GM18858 (cell line): ENCODE measurements around the gene MEAK7.

Experiments
- ATAC-seq: cut with Tn5 transposase; IDR thresholded peaks from one replicate; pipeline ENCODE4 v1.9.1; 2021; ENCODE audit not compliant: unreplicated experiment

The MEAK7 gene

GRCh38 chr16:84467709-84468108 lies 36.8 kb downstream of the MEAK7 start:
- no peak for ATAC-seq

- no peak for ATAC-seq
These were observed 37.2 kb downstream of the MEAK7 start for GRCh38 chr16:84467256-84467655.

DNA sequence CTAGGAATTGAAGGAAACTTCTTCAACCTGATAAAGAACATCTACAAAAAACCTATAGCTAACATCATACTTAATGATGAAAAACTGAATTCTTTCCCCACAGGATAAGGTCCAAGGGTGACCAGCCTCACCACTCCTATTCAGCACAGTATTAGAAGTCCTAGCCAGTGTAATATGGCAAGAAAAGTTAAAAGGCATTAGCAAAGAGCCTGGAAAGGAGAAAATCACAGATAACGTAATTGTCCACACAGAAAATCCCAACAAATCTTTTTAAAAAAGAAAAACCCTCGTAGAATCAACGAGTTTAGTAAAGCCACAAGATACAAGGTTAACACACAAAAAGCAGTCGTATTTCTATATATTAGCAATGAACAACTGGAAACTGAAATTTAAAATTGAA lies 37.8 kb downstream of the MEAK7 start:
- no peak for ATAC-seq

GRCh38 chr16:84465154-84465553 lies 39.3 kb downstream of the MEAK7 start:
- ATAC-seq = no peak

GRCh38 chr16:84464116-84464515 lies 40.3 kb downstream of the MEAK7 start:
- ATAC-seq = no peak

GRCh38 chr16:84463221-84463620 lies 41.2 kb downstream of the MEAK7 start:
- no peak for ATAC-seq

GRCh38 chr16:84462296-84463210 lies 41.9 kb downstream of the MEAK7 start:
- ATAC-seq = no peak

GRCh38 chr16:84461413-84462295 lies 42.8 kb downstream of the MEAK7 start:
- ATAC-seq = no peak

- ATAC-seq = no peak
These were observed 43.4 kb downstream of the MEAK7 start for GRCh38 chr16:84461029-84461412.

DNA sequence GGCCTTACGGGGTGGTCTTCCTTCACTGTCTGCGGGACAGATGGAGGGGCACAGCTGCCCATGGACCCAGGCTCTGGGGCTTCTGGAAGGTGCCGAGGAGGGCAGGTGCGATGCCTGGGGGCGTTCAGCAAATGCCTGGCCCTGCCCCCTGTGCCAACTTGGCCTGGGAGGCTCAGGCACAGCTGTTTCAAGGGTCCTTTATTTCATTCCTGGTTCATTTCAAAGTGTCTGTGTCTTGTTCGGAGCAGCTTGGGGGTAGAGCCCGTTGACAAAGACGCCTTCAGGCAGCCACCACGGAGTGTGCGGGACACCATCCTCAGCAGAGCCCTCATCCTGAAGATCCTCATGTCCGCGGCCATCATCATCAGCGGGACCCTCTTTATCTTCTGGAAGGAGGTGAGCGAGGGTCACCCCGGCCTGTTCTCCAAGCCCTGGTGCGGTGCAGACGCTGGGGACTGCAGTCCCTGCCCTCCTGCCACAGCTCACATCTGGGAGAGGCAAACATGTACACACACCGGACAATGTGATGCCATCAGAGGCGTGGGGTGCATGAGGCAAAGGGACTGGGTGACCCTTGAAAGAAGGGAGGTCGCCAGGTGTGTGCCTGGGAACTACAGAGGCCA lies 43.9 kb downstream of the MEAK7 start:
- ATAC-seq = no peak

GRCh38 chr16:84459941-84460405 lies 44.5 kb downstream of the MEAK7 start:
- ATAC-seq = no peak

DNA sequence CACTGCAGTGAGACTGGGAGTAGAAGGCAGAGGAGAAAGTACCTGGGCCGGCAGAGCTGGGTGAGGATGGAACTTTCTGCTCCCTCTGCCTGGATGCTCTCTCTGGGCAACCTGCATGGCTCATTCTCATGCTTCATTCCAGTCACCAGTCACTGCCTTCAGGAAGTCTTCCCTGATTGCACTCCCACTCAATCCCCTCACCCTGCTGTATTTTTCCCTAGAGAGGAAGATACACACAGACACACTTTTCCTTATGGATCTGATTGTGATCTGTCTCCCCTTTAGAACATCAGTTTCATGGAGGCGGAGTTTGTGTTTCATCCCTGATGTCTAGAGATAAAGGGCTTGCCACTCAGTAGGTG lies 44.9 kb downstream of the MEAK7 start:
- ATAC-seq = no peak

- ATAC-seq = no peak
These were observed 45.6 kb downstream of the MEAK7 start for GRCh38 chr16:84458606-84459532.

DNA sequence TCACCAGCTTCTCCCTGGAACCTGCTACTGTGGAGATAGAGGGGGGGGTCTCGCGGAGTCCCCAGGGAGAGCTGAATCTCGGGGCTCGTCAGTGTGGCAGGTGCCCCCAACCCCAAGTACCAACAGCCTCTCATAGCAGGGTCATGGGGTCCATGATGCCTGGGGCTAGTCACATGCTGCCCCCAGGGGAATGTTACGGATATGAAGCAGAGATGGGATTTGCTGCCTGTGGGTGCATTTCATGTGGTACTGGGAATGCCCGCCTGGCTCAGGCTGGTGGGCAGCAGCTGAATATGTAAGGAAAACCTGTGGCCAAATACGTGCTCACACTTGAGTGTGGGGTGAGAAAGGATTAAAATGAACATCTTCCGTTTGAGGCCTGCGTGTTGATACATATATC lies 49.4 kb downstream of the MEAK7 start:
- ATAC-seq = no peak
